Forelimb muscle (tissue), 1 donor: ENCODE data around the gene GGA2. TPM values are rescaled to one million over a fixed set of nuclear protein-coding genes. Genes with fewer than 3 reads are reported as not detected.

Source experiments
- DNase-seq: peaks from one replicate; pipeline ENCODE4 v3.0.0-alpha.2; 2013; ENCODE audit warnings: low read depth
- polyA plus RNA-seq: library from polyadenylated mRNA; unstranded; fragments of 120-200 nt; gene quantifications from one replicate; pipeline ENCODE4 v1.2.1, GENCODE V29; 2013; ENCODE audit not compliant: insufficient read length

The GGA2 gene
- polyA plus RNA-seq, 1 donor = 138 TPM

DNA sequence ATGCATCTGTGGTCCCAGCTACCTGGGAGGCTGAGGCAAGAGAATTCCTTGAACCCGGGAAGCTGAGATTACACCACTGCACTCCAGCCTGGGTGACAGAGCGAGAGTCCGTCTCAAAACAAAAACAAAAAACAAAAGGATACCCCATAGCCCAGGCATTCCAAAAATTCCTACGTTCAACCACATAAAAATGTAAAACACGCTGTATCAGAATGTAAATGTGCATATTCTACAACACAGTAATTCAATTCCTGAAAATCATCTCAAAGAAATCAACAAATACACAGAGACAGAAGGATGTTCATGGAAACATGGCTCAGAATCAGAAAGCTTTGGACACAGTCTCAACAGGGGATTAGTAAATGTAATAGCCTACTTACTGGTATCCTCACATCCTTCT lies 90.3 kb downstream of the GGA2 start:
- DNase-seq = no peak

- no peak for DNase-seq
Observed at GRCh38 chr16:23416816-23417215, 93.5 kb downstream of the GGA2 start.

DNA sequence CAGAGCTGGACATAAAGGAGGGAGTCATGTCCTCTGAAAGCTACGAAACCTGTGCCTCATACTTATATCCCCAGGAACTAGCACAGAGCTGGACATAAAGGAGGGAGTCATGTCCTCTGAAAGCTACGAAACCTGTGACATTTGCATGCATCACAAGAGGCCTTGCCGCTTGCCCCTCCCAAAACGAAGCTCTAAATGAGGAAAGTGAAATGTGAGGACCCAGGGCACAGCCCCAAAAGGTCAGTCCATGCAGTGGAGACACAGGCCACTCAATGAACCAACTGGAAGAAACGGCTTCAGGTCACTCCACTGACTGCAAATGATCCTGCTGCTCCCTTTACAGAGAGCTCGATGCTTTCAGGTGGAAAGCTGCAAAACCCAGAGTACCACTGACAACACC lies 95.6 kb downstream of the GGA2 start:
- DNase-seq = no peak

Other genes with a start within 250 kb of the GGA2 start
- 0.16 TPM for gene SCNN1B, start 208.2 kb downstream of the GGA2 start, polyA plus RNA-seq
- 15.8 TPM for gene COG7, start 57.3 kb downstream of the GGA2 start, polyA plus RNA-seq
- 16.7 TPM for gene EARS2, start 46.9 kb upstream of the GGA2 start, polyA plus RNA-seq
- 64.8 TPM for gene UBFD1, start 47.2 kb upstream of the GGA2 start, polyA plus RNA-seq
- gene NDUFAB1, start 85.8 kb upstream of the GGA2 start, polyA plus RNA-seq = 88.7 TPM
- gene PALB2, start 130.8 kb upstream of the GGA2 start, polyA plus RNA-seq = 8.5 TPM
- gene DCTN5, start 131.0 kb upstream of the GGA2 start, polyA plus RNA-seq = 35.9 TPM
- 10.2 TPM for gene PLK1, start 168.4 kb upstream of the GGA2 start, polyA plus RNA-seq
- gene ERN2, start 202.7 kb upstream of the GGA2 start, polyA plus RNA-seq = not detected
- not detected for gene CHP2, start 244.5 kb upstream of the GGA2 start, polyA plus RNA-seq